Activated gamma-delta T cell treated with Interleukin-2 at 50 U/mL for 16 hours (primary cell): ENCODE measurements around the gene NTN1.

Experiments used
- DNase-seq: peaks from one replicate; pipeline ENCODE4 v3.0.0-alpha.2; 2020

Gene NTN1

DNA sequence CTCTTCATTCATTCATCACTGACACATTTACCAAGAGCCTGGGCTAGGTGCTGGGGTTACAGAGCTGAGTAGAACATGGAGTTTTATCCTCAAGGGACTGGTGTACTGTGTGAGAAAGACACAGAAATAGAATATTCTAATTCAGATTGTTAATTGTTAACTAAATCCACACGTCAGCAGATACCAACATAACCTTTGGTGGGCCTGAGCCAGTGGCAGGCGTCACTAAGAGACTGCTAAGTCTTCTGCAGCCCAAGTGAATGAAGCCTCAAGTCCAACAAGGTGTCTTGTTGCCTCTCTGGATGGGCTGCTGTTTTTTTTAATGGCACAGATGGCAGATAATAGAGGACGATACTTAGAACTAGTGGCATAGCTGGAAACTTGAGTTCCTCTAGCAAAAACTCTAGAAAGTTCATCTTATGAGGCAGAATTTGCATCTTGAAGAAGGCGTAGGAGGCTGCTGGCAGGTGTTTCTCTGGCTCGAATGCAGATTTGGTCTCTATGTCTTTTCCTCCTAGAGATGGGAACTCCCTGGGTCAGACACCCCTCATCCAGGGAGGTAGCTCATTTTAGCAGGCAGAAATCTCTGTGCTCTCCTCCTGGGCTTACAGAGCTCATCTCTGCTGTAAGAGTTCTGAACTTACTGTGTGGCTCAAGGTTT, 179.5 kb downstream of the NTN1 start:
- DNase-seq, result no peak

DNA sequence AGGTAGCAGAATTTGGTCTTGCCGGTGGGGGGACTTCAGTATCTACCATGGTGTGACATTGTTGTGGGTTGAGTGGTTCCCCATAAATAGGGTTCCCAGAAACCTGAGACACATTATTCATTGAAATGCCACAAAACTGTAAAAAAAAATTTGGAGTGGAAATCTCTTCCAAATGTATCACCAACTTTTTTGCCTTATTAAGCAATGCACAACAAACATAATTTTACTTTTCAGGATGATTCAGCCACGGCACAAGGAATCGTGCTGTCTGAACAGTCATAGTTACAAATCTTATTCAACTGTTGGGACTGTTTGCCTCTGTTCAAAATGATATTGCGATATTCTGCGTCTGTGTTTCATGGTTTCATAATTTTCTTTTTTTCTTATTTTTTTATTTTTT, 181.2 kb downstream of the NTN1 start:
- DNase-seq, result no peak

DNA sequence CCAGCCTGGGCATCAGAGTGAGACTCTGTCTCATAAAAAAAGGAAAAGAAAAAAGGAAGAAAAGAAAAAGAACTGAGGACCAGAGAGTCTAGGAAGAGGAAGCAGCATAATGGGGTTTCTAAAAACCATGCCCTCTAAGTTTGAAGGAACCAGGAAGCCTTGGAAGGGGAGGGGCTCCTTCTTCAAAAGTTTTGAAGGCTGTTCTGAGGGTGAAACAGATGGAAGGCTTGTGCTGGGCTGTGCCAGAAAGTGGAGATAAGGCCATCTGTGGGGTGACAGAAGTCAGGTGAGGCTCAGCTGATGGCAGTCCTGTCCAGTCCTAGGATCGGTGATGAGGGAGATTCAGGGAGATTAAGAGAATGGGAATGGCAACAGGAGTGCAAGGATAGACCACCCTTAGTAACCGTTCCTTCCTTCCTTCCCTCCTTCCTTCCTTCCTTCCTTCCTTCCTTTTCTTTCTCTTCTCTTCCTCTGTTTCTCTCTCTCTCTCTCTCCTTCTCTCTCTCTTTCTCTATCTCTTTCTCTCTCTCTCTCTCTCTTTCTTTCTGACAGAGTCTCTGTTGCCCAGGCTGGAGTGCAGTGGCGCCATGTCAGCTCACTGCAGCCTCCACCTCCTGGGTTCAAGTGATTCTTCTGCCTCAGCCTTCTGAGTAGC, 182.6 kb downstream of the NTN1 start:
- no peak for DNase-seq

DNA sequence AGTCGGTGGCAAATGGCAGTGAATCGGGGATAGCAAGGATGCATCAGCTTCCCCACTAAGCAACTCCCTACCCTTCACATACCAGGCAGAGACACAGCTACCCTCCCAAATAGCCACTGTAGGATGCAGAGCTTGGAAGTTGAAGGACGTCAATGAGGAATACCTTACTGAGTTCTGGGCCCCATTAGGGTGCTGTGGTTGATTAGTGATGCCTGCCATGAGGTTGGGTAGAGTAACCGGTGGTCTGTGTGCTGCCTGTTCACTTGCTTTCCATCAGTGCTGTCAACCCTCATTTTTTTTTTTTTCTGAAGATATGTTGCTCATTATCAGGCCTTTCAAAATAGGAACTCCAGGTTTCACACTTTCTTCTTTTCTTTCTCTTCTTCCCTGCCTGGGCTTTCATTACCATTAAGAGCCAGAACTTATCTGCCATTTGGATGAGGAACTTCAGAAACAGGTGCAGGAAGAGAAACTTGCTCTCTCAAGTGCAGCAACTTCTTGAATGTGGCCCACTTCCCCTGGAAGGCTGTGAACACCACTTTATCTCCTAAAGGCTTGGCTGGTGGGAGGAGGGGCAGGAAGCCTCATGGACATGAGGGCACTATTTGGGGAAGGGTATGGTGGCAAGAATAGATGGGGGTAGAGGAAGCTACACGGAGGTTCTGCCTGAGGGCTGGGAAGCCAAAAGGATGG, 183.5 kb downstream of the NTN1 start:
- no peak for DNase-seq

DNA sequence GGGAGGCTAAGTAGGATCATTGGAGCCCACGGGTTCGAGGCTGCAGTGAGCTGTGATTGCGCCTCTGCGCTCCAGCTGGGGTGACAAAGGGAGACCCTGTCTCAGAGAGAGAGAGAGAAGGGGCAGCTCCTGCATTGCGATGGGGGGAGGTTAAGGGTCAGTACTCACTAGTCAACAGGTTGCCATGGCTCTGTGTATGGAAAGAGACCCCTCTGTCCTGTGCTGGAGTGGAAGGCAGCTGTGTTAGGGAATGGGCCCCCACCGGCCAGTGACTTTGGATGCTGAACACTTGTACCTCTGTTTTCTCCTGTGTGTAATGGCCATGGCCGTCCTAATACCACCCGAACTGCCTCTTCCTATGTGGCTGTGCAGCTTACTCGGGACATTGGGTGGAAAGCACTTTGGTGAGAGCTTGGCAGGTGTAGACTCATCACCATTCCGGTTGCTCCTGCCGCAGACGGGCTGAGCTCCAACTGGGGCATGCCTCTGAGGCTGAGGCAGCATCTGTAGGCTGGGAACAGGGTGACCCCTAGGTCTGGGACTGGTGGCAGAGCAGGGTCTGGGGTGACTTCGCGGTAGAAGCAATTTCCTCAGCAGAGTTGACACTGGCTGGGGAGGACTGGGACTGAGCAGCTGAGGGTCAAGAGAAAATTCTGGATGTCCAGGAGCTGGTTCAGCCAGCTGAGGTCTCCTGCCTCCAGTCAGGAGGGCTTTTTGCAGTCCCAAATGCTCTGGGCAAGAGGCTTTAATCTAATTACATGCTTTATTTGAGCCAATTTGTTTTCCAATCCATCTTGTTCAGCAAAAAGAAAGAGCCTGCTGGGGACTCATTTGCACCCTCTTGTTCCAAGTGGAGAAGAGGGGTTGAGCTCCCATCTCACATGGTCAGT, 184.5 kb downstream of the NTN1 start:
- DNase-seq, result no peak

DNA sequence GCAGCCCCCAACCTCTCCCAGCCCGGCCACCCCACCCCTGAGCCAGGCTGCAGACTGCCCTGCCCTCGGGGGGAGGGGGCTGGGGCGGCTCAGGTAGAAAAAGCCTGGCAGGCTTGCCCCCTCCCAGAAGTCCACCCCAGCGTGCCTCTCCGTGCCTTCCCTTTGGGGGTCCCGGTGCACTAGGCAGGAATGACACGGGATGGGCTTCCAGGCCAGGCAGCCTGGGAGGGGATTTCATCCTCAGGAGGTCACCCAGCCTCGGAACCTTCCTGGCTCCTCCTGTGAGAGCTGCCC, 185.0 kb downstream of the NTN1 start:
- no peak for DNase-seq

DNA sequence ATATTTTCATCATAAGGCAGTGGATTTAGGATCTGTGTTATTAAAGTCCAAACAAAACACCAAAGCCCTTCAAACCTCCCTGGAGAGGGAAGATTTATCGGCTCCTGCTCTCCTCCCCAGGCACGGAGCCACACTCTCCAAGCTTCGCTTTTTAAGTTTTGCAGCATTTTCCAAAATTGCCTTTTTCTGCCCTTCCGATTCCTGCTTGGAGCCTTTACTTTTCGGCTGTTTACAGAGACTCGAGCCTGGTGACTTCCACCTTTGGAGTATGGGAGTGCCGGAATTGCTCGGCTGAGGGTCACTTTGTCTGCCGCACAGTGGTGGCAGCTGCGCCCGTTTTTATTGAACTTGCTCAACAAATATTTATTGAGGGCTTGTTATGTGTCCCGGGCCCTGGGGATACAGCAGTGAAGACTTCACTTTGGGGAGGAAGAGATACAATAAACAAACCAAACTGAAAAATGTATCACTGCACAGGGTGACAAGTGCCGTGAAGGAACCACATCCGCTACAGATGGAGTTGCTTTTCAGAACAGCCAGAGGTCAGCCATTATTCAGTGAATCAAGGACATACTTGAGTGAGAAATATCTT, 185.5 kb downstream of the NTN1 start:
- DNase-seq, result no peak

DNA sequence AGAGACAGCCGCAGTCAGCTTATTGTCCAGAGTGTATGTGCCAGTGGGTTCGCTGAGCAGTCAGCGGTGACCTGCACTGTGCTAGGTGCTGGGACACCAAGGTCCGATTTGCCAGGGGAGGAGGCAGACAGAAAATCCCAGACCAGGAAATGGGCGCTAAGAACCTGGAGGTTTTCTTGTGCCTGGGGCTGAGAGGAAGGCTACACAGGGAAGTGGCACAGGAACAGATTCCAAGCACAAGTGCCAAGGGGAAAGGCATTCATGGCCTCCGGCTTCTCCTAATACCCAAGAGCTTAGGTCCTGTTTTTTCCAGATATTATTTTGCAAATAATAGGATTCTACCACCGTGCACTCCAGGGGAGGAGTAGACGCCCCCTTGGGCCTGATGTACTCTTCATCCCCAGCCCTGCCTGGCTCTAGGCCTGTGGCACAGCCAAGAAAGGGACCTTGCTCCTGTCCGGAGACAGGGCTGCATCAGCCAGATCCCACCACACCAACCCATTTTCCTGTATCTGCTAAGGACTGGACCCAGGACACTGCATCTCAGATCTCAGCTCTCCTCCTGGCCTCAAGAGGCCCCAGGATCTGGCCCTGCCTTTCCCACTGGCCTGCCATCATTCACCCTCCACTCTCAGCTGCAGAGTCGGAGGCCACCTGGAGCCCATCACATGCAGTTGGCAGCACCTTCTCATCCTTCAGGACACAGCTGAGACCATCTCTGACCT, 187.2 kb downstream of the NTN1 start:
- no peak for DNase-seq

DNA sequence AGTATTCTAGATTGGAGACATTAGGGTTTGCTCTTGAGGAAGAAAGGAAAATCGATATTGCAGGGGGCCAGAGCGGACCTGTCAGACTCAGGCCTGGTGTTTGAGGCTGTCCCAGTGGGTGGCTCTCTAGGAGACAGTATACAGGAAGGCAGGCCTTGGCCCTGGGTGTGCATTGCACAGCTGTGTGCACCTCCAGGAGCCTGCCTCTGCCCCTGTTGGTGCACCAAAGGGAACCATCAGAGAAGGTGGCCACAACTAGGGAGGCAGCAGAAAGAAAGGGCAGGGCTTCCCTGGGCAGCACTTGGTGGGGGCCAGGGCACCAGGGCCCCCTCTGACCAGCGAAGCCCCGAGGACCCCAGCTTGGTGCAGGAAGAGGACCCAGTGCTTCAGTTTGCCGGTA, 188.0 kb downstream of the NTN1 start:
- DNase-seq, result no peak

DNA sequence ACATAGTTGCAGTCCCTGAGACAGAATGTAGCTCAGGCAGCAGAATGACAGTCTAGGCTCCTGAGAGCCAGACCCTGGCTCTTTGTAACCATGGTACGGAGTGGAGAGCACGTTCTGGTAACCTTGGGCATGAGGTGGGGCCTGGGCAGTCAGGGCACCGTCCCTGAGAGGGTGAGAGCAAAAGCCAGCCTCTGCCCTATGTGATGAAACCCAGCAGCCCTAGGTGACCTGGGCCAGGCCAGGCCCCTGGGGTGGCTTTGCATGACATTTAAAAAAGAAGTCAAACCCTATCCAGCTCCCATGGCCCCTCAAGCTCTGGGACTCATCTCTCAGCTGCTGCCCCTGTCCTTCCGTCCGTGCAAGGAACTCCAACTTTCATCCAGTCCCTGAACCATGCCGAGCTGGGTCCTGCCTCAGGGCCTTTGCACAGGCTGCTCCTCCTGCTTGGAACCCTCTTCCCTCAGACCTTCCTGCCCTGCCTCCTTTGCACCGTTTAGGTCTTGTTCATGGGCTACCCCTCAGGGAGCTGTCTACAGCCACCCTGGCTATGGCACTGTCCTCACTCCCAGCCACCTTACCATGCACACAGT, 188.6 kb downstream of the NTN1 start:
- DNase-seq, result no peak

DNA sequence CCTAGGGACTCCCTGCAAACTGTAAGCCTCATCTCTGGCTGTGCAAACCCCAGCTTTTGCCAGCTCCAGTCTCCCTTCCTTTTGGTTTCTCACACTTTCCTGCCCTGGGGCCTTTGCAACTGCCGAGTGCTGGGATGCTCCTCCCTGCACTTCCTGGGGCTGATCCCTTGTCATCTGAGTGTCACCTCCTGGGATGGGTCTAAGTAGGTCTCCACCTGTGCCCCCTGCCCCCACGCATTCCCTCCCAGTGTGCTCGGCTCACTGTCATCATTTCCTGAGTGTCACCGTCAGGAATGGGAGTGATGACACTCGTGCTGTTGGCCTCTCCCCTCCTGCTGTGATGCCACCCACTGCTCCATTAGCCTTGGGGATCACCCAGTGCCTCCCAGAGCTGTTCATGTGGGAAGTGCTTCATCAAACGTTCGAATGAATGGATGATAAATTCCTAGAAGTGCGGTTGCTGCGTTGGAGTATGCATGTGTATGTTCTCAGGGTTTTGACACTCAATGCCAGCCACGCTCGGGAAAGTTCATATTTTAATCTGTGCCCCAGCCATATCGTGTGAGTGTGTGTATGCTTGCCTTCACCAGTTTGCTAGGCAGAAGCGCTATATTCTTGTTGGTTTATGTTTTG, 189.9 kb downstream of the NTN1 start:
- DNase-seq, result no peak

DNA sequence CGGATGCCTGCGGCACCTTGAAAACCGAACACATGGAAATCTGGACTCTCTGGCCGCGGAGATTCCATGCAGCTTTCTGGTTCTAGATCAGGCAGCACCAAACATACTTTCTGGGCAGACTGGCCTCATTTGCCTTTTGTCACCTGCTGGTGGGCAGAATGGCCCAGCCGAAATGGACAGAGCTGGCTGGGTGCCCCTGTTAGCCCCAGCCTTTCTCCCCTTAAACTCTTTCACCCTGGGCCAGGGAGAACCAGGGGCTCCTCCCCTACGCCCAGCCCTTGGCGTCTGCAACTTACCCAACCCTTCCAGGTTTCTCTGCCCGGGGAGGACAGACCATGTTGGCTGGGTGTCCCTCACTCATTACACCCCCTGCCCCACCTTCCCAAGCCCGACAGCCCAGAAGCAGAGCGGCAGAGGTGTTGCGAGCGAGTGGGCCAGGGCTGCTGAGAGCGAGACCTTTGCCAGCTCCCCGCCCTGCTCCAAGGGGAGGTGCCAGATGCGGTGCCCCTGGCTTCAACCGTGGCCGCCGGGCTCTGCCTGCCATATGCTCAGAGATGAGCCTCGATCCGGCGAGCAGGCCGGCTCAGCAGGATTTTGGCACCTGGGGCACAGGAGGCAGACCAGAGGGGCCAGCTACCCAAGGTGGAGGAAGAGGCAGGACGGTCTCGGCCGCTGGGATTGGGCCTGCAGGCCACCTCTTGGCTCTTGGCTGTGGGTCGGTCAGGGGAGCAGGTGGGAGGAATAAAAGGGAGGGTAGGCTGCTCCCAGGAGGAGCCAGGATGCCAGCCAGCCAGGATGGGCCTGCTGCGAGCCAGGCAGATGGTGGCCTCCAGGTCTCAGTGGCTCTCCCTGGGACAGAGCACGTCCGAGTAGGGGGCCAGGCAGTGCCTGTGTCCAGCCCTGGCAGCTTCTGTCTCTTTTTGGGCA, 191.3 kb downstream of the NTN1 start:
- DNase-seq, result no peak

DNA sequence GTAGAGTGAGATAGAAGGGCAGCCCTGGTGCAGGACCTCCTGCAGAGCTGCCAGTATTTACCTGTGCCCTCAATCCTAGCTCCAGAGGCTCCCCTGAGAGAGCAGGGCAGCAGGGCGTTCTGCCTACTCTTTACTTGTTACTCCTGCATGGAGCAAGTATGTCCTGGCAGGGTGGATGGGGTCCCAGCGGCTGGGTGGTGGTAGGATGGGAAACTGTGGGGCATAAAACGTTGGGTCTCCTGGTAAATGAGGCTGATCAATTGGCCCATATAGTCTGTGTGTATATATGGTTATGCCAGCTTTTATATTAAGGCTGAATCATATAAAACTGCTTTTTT, 192.0 kb downstream of the NTN1 start:
- no peak for DNase-seq

DNA sequence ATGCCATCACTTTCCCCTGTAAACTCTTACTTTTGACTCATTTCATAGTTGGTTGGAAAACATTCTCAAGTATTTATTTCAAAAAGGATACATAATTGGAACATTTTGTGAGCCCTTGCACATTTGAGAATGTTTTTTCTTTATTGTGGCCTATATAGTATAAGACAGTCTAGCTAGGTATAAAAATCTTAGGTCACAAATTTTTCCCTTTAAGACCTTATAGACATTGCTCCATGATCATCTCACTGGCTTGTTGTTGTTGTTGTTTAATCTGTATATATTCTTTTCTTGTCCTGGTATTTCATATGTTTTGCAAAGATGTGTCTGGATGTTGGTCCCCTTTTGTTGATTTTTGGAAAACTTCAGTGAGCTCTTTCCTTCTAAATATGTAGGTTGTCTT, 194.2 kb downstream of the NTN1 start:
- no peak for DNase-seq

DNA sequence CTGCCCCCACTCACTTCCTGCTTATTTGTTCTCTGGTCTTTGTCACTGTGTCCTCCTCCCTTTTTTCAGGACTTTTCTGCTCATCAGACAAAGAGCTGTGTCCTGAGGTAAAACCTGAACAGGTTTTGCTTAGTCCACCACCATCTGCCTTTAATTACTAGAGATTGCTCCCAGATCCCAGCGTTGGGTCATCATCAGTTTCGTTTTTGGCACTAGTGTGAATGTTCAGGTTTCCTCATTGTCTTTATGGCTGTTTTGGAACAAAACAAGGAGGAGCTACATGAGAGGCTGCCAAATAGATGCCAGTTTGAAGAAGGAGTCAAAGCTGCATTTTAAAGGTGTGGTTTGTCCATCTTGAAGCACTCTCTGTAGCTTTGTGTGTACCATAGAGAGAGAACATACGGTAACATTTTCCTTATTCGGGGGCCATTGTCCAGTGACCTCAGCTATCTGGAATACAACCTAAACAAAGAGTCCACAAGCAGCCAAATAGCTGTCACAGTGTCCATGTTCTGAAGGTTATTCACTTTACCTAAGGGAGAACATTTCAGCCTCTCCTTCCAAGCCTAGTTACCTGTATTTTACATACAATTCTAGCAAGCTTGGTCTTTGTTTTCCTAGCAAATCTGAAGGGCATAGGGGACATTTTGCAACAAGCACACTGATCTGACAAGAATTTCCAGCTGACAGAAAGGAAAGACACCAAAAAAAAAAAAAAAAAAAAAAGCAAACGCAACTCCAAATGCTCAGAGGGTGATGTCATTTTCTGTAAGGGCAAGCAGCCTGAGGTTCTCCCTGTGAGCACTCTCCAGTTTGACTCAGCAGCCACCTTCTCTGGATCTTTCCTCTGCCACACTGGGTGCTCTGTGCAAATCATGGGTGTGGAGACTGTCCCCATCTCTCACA, 196.1 kb downstream of the NTN1 start:
- DNase-seq, result no peak

DNA sequence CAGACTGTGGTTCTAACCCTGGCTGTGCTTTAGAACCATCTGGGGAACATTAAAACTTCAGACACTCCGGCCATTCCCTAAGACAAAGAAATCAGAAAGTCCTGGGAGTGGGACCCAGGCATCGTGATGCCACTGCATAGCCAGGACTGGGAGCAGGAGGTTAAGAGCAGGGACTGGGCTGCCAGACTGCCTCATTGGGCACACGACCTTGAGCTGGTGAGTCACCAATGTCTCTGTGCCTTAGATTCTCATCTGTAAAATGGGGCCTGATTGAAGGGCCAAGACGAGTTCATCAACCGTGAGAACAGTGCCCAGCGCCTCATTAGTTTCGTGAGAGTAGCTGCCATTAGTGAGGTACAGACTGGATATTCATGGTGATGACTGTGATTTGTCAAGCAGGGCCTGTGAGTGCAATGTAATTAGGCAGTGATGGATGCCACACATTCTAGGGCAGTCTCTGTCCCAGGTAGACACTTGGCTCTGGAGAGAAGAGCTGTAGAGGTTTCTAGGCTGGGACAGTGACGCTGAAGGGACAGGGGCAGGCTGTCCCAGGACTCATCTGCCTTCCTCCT, 196.8 kb downstream of the NTN1 start:
- DNase-seq, result no peak

DNA sequence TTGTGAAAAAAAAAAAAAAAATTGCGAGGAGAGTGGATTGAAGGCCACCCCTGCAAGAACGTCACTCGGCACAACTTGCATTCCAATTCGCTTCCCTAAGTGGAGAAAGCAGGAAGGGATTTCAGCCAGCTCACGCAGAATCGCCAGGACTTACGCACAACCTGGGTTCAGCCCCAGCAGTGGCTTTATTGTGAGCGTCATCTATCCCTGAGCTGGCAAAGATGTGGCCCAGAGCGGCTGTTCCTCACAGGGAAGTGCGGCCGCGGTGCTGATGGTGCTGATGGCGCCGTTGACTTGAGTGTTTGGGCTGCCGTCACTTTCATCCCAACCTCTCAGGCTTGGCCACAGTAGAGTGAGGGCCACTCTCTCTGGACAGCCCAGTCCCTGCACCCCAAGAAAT, 197.6 kb downstream of the NTN1 start:
- no peak for DNase-seq

DNA sequence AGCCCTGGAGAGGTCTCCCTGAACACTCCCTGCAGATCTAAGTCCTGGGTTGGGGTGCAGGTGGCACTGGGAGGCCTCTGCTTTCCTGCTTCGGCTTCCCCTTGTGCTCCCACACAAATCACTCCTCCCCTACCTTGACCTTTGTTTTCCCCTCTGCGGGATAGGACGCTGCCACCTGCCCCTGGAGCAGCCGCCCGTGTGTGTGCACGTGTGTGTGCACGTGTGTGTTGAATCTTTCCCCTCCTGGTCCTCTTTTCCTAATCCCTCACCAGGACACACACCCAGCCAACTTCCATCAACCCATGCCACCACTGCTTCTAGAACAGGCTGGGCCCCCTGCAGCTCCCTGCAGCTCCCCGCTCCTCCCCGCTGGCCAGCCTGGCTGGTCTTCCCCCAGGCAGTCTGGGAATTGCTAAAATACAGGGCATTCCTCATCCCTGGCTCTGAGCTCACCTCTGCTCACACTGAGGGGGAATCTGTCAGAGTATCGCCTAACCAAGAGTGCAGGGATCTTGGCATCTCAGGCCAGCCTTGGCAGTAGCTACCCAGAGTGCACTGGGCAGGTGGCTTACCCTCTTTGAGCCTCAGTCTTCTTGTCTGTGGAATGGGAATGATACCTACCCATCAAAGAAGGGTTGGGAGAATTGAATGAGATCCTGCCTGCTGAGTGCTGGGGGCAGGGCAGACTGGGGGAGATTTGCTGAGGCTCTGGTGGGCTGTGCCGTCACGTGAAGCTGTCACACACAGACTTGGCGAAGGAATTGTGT, 198.5 kb downstream of the NTN1 start:
- DNase-seq, result no peak
